Lung (tissue), 12 donors: Measurements from ENCODE around the gene TDO2. TPM values are rescaled to one million over a fixed set of nuclear protein-coding genes. Genes with fewer than 3 reads are reported as not detected.
A peak's percentile ranks its signal among the peaks of the same experiment; 100 is the strongest.

Experiments
- ATAC-seq: fragments of 200-7000 bp; cut with Tn5 transposase; one replicate; pipeline ENCODE4 v1.9.1; 2020; ENCODE audit warnings: moderate number of reproducible peaks; ENCODE audit not compliant: insufficient read depth, low FRiP score
- DNase-seq, 3 donors: peaks; one replicate each; pipeline ENCODE4 v3.0.0-alpha.2; 2013 to 2017
- H3K27ac ChIP-seq, 2 donors: one replicate each; pipeline ENCODE4 v1.5.1; 2013; ENCODE audit warnings: mild to moderate bottlenecking in 2 of 2, moderate library complexity in 2 of 2, control low read depth in 1 of 2, inconsistent platforms in 1 of 2, low read depth in 1 of 2, low read length in 1 of 2
- H3K27me3 ChIP-seq, 3 donors: one replicate each; pipeline ENCODE4 v1.5.1; 2013; ENCODE audit warnings: low read length in 2 of 3; ENCODE audit not compliant: control insufficient read depth in 3 of 3, insufficient read depth in 3 of 3
- H3K36me3 ChIP-seq, 4 donors: one replicate each; pipeline ENCODE4 v1.5.1; 2013; ENCODE audit warnings: low read length in 4 of 4, mild to moderate bottlenecking in 1 of 4, moderate library complexity in 1 of 4; ENCODE audit not compliant: control insufficient read depth in 4 of 4, insufficient read depth in 4 of 4
- H3K4me1 ChIP-seq, 5 donors: one replicate each; pipeline ENCODE4 v1.5.1; 2013; ENCODE audit warnings: low read length in 5 of 5, mild to moderate bottlenecking in 2 of 5, moderate library complexity in 1 of 5; ENCODE audit not compliant: control insufficient read depth in 5 of 5, insufficient read depth in 5 of 5
- H3K4me3 ChIP-seq: one replicate; pipeline ENCODE4 v1.5.1; 2013; ENCODE audit warnings: mild to moderate bottlenecking, control low read depth, moderate library complexity
- H3K9ac ChIP-seq, 2 donors: one replicate each; pipeline ENCODE4 v1.5.1; 2013; ENCODE audit warnings: low read length in 2 of 2, control low read depth in 1 of 2; ENCODE audit not compliant: insufficient read depth in 1 of 2
- H3K9me3 ChIP-seq, 4 donors: one replicate each; pipeline ENCODE4 v1.5.1; 2013; ENCODE audit warnings: low read length in 3 of 4, mild to moderate bottlenecking in 1 of 4, moderate library complexity in 1 of 4; ENCODE audit not compliant: control insufficient read depth in 4 of 4, insufficient read depth in 3 of 4
- CTCF ChIP-seq: IDR thresholded peaks from 2 replicates; pipeline ENCODE4 v1.5.1; 2012; ENCODE audit warnings: mild to moderate bottlenecking; ENCODE audit errors: control extremely low read depth, extremely low read depth
- WGBS, 2 donors: extraction: QIAGEN DNeasy Blood & Tissue Kit; methylation state at CpG; one replicate each; pipeline ENCODE4 v1.1.7; 2013; 5-methylcytosine and 5-hydroxymethylcytosine counted together
- polyA plus RNA-seq, 2 donors: library from polyadenylated mRNA; stranded (reverse); fragments of 200-250 nt; gene quantifications; one replicate each; pipeline ENCODE4 v1.2.1, GENCODE V29; 2013
- total RNA-seq, 2 donors: library from RNA; depleted of rRNA in 1 of 2; stranded (reverse); fragments of >200 nt in 1 of 2; gene quantifications; one replicate each; pipeline ENCODE4 v1.2.1, GENCODE V29; 2014 to 2021
- donor health status: control.
- donor health status: control.
- donor health status: Bipolar disorder and iron deficiency.
- donor health status: healthy.
- donor health status: DM: yes; HTN: yes; CAD: no.

Gene TDO2
- total and polyA plus RNA-seq, 4 donors, result 0.43 to 27.4 (median 4.1) TPM

GRCh38 chr4:155954118-155954685, 50.7 kb downstream of the TDO2 start:
- TF ChIP-seq CTCF, result no peak
- Histone ChIP-seq H3K9ac (peak overlapping the region; percentile 97 to 99), H3K9me3 (no peaks in the 10 kb centered on the region), H3K4me1 (peaks cover 0 to 3% (median 0%) of the 10 kb centered on the region in 5 donors), H3K36me3 (peaks cover 0 to 2% (median 0%) of the 10 kb centered on the region in 4 donors), H3K27me3 (no peaks in the 10 kb centered on the region), H3K27ac (peak overlapping the region; percentile 99), H3K4me3 (no peak overlapping the region)
- no peak for ATAC-seq
- DNase-seq, result peak in 1 of 3 donors; percentile 14
- WGBS, 2 donors, result 78 to 79% methylated on average over 11 of the region's 11 CpGs

- Histone ChIP-seq H3K36me3 (no peaks in the 10 kb centered on the region), H3K9me3 (no peaks in the 10 kb centered on the region), H3K4me3 (no peak overlapping the region), H3K27me3 (no peaks in the 10 kb centered on the region), H3K4me1 (peaks cover 0 to 3% (median 0%) of the 10 kb centered on the region in 5 donors), H3K27ac (no peak overlapping the region), H3K9ac (no peak overlapping the region)
- 79 to 93% methylated on average over 4 of the region's 4 CpGs for WGBS, 2 donors
- TF ChIP-seq CTCF, result no peak
- DNase-seq (no peak), ATAC-seq (no peak)
These were observed 51.4 kb downstream of the TDO2 start for GRCh38 chr4:155954939-155955338.

- no peaks in the 10 kb centered on the region for H3K27me3 ChIP-seq
- no peaks in the 10 kb centered on the region for H3K9me3 ChIP-seq
- 84 to 93% methylated on average over 2 of the region's 2 CpGs for WGBS, 2 donors
- ATAC-seq (no peak), DNase-seq (peak in 1 of 3 donors; percentile 28)
- no peak for TF ChIP-seq CTCF
- no peaks in the 10 kb centered on the region for H3K36me3 ChIP-seq
- peaks cover 0 to 3% (median 0%) of the 10 kb centered on the region in 5 donors for H3K4me1 ChIP-seq
- H3K4me3 ChIP-seq, result no peak overlapping the region
- H3K9ac ChIP-seq, result no peak overlapping the region
- H3K27ac ChIP-seq, result no peak overlapping the region
These were observed 53.0 kb downstream of the TDO2 start for GRCh38 chr4:155956461-155956860.

DNA sequence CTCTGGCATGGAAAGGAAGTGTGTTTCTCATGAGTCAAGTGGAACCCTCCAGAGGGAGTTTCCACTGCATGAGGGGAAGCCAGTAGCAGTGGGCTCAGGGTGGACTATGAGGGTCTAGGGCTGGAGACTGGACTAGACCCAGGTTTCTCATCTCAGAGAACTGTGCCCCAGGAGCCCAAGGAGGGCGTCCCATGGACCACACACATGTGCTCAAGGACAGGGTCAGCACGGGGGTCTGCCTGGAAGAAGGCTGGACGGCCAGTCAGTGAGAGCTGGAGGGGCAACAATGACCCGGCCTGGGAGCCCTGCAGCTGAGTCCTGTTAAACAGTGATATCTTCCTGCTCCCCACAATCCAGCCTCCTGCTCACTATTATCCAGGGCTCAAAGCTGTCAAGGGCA, 55.9 kb downstream of the TDO2 start:
- no peak overlapping the region for H3K9ac ChIP-seq
- TF ChIP-seq CTCF, result no peak
- DNase-seq (no peak), ATAC-seq (no peak)
- no peak overlapping the region for H3K27ac ChIP-seq
- no peaks in the 10 kb centered on the region for H3K36me3 ChIP-seq
- WGBS, 2 donors, result 87 to 96% methylated on average over 4 of the region's 4 CpGs
- no peaks in the 10 kb centered on the region for H3K27me3 ChIP-seq
- no peak overlapping the region for H3K4me3 ChIP-seq
- peaks cover 0 to 2% (median 0%) of the 10 kb centered on the region in 5 donors for H3K4me1 ChIP-seq
- no peaks in the 10 kb centered on the region for H3K9me3 ChIP-seq
